ENCODE data around the gene GPS1. TPM values are rescaled to one million over a fixed set of nuclear protein-coding genes. Genes with fewer than 3 reads are reported as not detected.
A peak's percentile ranks its signal among the peaks of the same experiment; 100 is the strongest.

Gene GPS1
- total and polyA plus RNA-seq, 3 experiments from 2014 or later, result 122 to 151 (median 125) TPM

DNA sequence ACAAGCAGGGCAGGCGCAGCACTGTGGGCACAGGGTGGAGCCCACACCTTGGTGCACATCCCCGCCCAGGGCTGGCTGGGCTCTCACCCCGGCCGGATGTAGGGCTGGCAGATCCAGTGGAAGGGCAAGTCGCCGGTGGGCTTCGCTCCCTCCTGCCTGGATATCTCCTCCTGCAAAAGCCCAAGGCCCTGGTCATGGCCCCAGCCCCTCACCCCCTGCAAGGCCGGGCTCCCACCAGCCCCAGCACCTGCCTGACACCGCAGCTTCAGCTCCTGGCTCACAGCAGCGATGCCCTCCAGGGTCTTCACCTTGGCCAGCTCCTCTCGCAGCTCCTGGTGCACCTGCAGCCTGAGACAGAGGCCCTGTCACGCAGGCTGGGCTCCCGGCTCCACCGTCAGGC lies 8.9 kb downstream of the GPS1 start:
- Mint-ChIP-seq H3K9me3 (no peaks in the 10 kb centered on the region), H3K36me3 (peaks cover 0 to 64% (median 0%) of the 10 kb centered on the region in 3 donors), H3K27ac (no peak overlapping the region), H3K4me3 (no peak overlapping the region), H3K27me3 (no peaks in the 10 kb centered on the region), H3K4me1 (peaks cover 4 to 12% (median 5%) of the 10 kb centered on the region in 3 donors)
- Histone ChIP-seq H3K4me1 (ENCODE audit: insufficient read depth, low read length) (peaks cover 16% of the 10 kb centered on the region), H3K27ac (ENCODE audit: low read depth, low read length) (no peak overlapping the region), H3K27me3 (ENCODE audit: insufficient read depth, low read length, poor library complexity, severe bottlenecking) (no peaks in the 10 kb centered on the region), H3K4me3 (ENCODE audit: low read length) (no peak overlapping the region), H3K36me3 (ENCODE audit: insufficient read depth, low read length) (no peaks in the 10 kb centered on the region), H3K9me3 (ENCODE audit: low read length) (no peaks in the 10 kb centered on the region)
- ChIA-PET POLR2A (no interaction called here), CTCF (no interaction called here)
- DNase-seq, result no peak

DNA sequence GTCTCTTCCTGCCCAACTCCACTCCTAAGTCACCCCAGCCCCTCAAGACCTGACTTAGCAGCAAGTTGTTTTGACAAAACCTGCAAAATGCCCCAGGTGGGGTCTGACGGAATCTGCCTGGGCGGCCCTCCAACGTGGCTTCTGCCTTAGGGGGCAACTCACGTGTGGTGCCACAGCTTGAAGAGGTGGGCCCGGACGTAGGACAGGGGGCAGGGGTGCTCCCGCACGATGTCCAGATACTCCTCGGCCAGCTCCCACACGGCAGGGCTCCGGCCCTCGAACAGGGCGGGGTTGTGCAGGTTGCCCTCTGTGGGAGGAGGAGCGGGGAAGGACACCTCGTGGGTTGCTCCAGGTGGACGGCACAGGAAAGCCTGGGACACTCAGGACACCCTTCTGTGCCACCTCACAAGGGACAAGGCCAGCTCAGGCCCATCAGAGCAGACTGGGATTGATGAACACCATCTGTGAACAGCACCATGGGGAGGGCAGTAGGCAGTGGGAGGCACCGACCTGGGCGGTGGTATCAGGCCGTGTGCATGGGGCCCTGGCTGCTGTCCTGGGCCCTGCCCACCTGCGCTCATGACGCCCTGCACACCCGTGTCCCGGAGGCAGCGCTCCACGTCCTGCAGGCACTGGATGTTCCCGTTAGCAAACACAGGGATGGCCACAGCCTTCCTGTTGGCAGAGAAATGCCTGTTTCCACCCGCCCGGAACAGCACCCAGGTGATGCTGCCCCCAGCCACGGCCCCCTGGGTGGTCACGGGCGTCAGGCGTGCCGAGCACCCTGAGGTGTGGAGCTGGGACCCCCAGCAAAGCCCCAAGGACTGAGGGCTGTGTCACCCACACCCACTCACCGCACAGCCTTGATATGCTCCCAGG lies 9.6 kb downstream of the GPS1 start:
- no peak for DNase-seq
- Histone ChIP-seq H3K9me3 (ENCODE audit: low read length) (no peaks in the 10 kb centered on the region), H3K27ac (ENCODE audit: low read depth, low read length) (no peak overlapping the region), H3K4me1 (ENCODE audit: insufficient read depth, low read length) (peaks cover 20% of the 10 kb centered on the region), H3K27me3 (ENCODE audit: insufficient read depth, low read length, poor library complexity, severe bottlenecking) (no peaks in the 10 kb centered on the region), H3K36me3 (ENCODE audit: insufficient read depth, low read length) (no peaks in the 10 kb centered on the region), H3K4me3 (ENCODE audit: low read length) (no peak overlapping the region)
- peaks cover 0 to 58% (median 0%) of the 10 kb centered on the region in 3 donors for H3K36me3 Mint-ChIP-seq
- no peaks in the 10 kb centered on the region for H3K27me3 Mint-ChIP-seq
- peaks cover 7 to 16% (median 7%) of the 10 kb centered on the region in 3 donors for H3K4me1 Mint-ChIP-seq
- H3K27ac Mint-ChIP-seq, result no peak overlapping the region
- no peak overlapping the region for H3K4me3 Mint-ChIP-seq
- H3K9me3 Mint-ChIP-seq, result no peaks in the 10 kb centered on the region
- ChIA-PET CTCF (no interaction called here), POLR2A (no interaction called here)

DNA sequence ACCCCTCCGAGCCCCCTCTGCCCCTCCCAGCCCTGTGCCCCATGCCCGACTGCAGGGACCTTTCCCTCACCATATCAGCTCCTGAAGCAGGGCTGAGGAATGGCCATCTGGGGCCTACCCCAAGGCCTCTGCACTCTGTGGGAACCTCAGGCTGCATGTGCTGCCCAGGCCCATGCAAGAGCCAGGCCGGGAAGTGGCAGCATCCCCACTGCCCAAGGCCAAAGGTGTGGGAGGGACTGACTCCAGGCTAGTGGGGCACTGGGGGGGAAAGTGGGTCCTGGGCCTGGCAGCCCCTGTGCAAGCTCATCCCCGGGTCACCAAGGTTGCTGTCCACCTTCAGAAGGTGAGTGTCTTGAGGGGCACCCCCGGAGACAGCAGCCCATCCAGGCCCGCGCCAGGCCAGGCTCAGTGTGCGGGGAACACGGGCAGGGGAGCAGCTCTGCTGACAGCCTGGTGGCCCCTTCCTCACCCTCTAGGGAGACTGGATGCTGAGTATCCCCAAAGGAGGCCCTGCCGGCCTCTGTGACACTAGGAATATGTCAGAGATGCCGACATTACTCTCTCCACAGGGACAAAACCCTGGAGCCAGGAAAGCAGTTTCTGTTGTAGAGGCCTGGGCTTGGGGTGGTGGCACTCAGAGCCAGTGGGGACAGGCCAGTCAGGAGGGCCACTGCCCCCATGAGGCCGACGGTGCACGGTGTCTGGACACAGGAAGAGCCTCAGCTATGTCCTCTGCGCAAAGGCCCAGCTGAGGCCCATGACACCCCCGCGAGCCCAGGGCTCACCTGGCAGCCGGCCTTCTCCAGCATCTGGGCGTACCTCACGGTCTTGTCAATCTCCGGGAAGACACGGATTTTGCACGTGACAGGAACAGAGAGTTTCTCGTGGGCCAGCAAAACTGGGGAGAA lies 10.6 kb downstream of the GPS1 start:
- no peaks in the 10 kb centered on the region for H3K9me3 Mint-ChIP-seq
- Histone ChIP-seq H3K4me3 (ENCODE audit: low read length) (no peak overlapping the region), H3K36me3 (ENCODE audit: insufficient read depth, low read length) (no peaks in the 10 kb centered on the region), H3K27me3 (ENCODE audit: insufficient read depth, low read length, poor library complexity, severe bottlenecking) (no peaks in the 10 kb centered on the region), H3K9me3 (ENCODE audit: low read length) (no peaks in the 10 kb centered on the region), H3K27ac (ENCODE audit: low read depth, low read length) (no peak overlapping the region), H3K4me1 (ENCODE audit: insufficient read depth, low read length) (peaks cover 27% of the 10 kb centered on the region)
- POLR2A ChIA-PET, result no interaction called here
- peak overlapping the region in 3 of 8 donors; percentile 36 to 73 (median 47) for H3K27ac Mint-ChIP-seq
- H3K4me1 Mint-ChIP-seq, result peaks cover 8 to 19% (median 11%) of the 10 kb centered on the region in 3 donors
- peak overlapping the region in 2 of 7 donors; percentile 13 to 28 for H3K4me3 Mint-ChIP-seq
- H3K36me3 Mint-ChIP-seq, result peaks cover 0 to 50% (median 0%) of the 10 kb centered on the region in 3 donors
- no peaks in the 10 kb centered on the region for H3K27me3 Mint-ChIP-seq
- no peak for DNase-seq
- CTCF ChIA-PET, result no interaction called here

GRCh38 chr17:82062984-82063368 lies 11.3 kb downstream of the GPS1 start:
- no peaks in the 10 kb centered on the region for H3K27me3 Mint-ChIP-seq
- peaks cover 8 to 19% (median 11%) of the 10 kb centered on the region in 3 donors for H3K4me1 Mint-ChIP-seq
- DNase-seq, result no peak
- Histone ChIP-seq H3K27ac (ENCODE audit: low read depth, low read length) (no peak overlapping the region), H3K27me3 (ENCODE audit: insufficient read depth, low read length, poor library complexity, severe bottlenecking) (no peaks in the 10 kb centered on the region), H3K4me1 (ENCODE audit: insufficient read depth, low read length) (peaks cover 27% of the 10 kb centered on the region), H3K4me3 (ENCODE audit: low read length) (no peak overlapping the region), H3K36me3 (ENCODE audit: insufficient read depth, low read length) (no peaks in the 10 kb centered on the region), H3K9me3 (ENCODE audit: low read length) (no peaks in the 10 kb centered on the region)
- peak overlapping the region in 2 of 7 donors; percentile 15 to 72 for H3K4me3 Mint-ChIP-seq
- H3K36me3 Mint-ChIP-seq, result peaks cover 0 to 44% (median 0%) of the 10 kb centered on the region in 3 donors
- no peak overlapping the region for H3K27ac Mint-ChIP-seq
- ChIA-PET POLR2A (no interaction called here), CTCF (no interaction called here)
- no peaks in the 10 kb centered on the region for H3K9me3 Mint-ChIP-seq

DNA sequence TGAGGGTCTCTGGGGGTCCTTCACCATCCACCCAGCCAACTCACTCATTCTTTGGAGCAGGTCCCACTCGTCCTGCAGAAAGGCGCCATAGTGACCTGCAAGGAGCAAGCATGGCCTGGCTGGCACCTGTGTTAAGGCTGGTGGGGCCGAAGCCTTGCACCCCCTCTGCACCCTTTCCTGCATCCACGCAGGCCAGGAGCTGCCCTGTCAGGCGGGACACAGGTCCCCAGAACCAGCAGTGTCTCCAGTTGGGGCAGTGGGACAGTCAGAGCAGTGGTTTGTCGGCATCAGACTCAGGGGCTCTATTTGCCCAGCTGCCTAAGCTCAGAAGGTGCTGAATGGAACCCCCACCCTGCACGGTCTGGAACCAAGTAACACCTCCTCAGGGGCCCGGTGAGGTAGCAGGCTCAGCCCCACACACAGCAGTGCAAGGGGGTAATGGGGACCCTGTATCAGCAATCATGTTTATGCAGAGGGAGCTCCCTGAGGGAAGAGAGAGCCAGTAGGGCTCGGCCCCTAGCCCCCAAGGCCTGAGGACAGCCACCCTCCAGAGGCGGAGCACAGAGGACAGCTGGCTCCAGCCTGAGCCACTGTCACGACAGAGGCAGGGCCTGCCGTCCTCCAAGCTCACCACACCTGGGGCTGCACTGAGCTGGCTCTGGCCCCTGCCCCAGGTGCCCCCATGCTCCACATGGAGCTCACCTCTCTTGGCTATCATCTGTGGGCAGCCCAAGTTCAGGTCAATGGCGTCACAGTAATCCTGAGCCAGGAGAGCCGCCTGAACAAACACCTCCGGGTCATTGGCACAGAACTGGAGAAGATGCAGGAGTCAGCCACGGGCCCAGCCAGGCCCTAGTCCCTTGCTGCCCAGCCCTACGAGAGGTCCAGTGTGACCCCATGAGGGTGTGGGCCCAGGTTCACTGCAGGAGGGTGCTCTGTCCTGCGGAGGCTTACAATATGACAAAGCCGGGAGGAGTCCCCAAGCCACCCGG lies 12.0 kb downstream of the GPS1 start:
- Histone ChIP-seq H3K4me1 (ENCODE audit: insufficient read depth, low read length) (peaks cover 27% of the 10 kb centered on the region), H3K36me3 (ENCODE audit: insufficient read depth, low read length) (no peaks in the 10 kb centered on the region), H3K27me3 (ENCODE audit: insufficient read depth, low read length, poor library complexity, severe bottlenecking) (no peaks in the 10 kb centered on the region), H3K27ac (ENCODE audit: low read depth, low read length) (no peak overlapping the region), H3K9me3 (ENCODE audit: low read length) (no peaks in the 10 kb centered on the region), H3K4me3 (ENCODE audit: low read length) (no peak overlapping the region)
- Mint-ChIP-seq H3K4me1 (peaks cover 8 to 19% (median 11%) of the 10 kb centered on the region in 3 donors), H3K4me3 (peak overlapping the region; percentile 64 to 89 (median 73)), H3K9me3 (no peaks in the 10 kb centered on the region), H3K27me3 (no peaks in the 10 kb centered on the region), H3K27ac (peak overlapping the region in 6 of 8 donors; percentile 40 to 87 (median 66)), H3K36me3 (peaks cover 0 to 38% (median 0%) of the 10 kb centered on the region in 3 donors)
- DNase-seq, result no peak
- ChIA-PET CTCF (interaction anchor here (1.6 kb wide), 2 partner anchors 26 to 33 kb away, joined by 3 to 4 read pairs; partner anchors contain the start of gene DCXR), POLR2A (no interaction called here)

DNA sequence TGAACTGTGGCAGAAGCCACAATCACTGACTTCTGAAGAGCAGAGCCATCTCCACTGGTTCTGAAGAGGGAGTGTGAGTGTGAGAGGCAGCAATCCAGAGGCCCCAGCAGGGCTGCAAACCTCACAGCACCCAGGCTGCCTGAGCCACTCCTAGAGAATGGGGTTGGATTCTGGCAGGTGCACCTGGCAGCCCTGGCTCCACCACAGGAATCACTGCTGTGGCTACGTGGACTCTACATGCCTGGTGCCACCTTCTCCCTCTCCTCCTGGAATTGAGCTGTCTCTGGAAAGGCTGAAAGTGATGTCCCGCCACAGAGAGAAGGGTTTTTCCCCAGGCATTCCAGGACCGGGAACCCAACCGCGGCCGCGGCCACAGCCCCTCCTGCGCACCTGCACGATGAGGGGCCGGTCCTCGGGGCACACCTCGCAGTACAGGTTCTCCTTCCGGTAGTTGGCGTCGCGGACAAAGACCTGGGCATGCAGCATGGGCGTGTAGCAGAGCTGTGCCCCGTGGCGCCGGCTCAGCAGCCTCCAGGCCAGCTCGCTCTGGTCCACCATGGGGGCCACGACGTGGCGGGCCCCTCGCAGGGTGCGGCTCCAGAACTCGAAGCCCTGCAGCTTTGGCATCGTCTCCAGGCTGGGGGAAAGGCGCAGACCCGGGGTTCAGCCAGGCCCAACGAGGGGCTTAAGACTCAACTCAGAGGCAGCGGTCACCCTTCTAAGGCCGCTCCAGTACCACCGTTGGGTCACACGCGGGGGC lies 12.9 kb downstream of the GPS1 start:
- H3K4me1 Mint-ChIP-seq, result peaks cover 8 to 19% (median 11%) of the 10 kb centered on the region in 3 donors
- H3K27ac ChIP-seq (ENCODE audit: low read depth, low read length), result peak overlapping the region; percentile 67
- no peaks in the 10 kb centered on the region for H3K27me3 Mint-ChIP-seq
- DNase-seq, result no peak
- H3K4me1 ChIP-seq (ENCODE audit: insufficient read depth, low read length), result peaks cover 27% of the 10 kb centered on the region
- peak overlapping the region; percentile 64 to 89 (median 73) for H3K4me3 Mint-ChIP-seq
- H3K36me3 Mint-ChIP-seq, result peaks cover 0 to 33% (median 0%) of the 10 kb centered on the region in 3 donors
- no peaks in the 10 kb centered on the region for H3K36me3 ChIP-seq (ENCODE audit: insufficient read depth, low read length)
- POLR2A ChIA-PET, result interaction anchor here (1.0 to 1.4 kb wide), 4 partner anchors 13 to 228 kb away, joined by 3 to 4 read pairs (median 4); partner anchors contain the start of genes DCXR, GPS1 and RFNG
- H3K9me3 ChIP-seq (ENCODE audit: low read length), result no peaks in the 10 kb centered on the region
- peak overlapping the region in 7 of 8 donors; percentile 40 to 87 (median 70) for H3K27ac Mint-ChIP-seq
- H3K27me3 ChIP-seq (ENCODE audit: insufficient read depth, low read length, poor library complexity, severe bottlenecking), result no peaks in the 10 kb centered on the region
- CTCF ChIA-PET, result interaction anchor here (1.4 to 1.6 kb wide), 3 partner anchors 27 to 34 kb away, joined by 3 to 4 read pairs (median 3); partner anchors contain the start of gene DCXR
- H3K9me3 Mint-ChIP-seq, result no peaks in the 10 kb centered on the region
- peak overlapping the region; percentile 51 for H3K4me3 ChIP-seq (ENCODE audit: low read length)

All from CD8-positive, alpha-beta memory T cell (primary cell).